ENCODE measurements around the gene AGMO. TPM values are rescaled to one million over a fixed set of nuclear protein-coding genes. Genes with fewer than 3 reads are reported as not detected.

The AGMO gene
- total and polyA plus RNA-seq, 2 donors, result 0.37 to 0.57 TPM

DNA sequence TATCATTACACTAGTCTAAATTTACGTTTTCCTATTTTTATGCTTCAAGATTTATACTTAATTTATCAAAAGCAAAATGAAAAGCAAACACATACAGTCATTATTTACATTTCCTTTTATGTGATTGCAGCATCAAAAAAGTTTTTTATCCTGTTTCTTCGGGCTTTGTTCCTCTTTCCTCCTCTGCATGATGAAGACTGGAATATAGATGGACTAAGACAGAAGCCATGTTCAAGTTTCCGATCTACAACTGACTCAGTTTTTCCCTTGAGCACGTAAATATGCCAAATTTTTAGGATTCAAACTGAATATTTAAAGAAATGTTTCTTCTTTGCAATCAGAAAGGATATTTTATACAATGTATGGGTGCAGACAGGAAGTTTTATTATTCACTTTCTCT, 385.7 kb downstream of the AGMO start:
- Histone ChIP-seq H3K4me3 (ENCODE audit: low read length in 2 of 2) (no peak overlapping the region), H3K27me3 (ENCODE audit: control insufficient read depth in 2 of 2, insufficient read depth in 1 of 2, low read length in 1 of 2) (no peaks in the 10 kb centered on the region), H3K27ac (ENCODE audit: low read depth in 1 of 2, low read length in 1 of 2) (no peak overlapping the region), H3K9me3 (ENCODE audit: control insufficient read depth in 2 of 2, insufficient read depth in 1 of 2, low read length in 1 of 2) (no peaks in the 10 kb centered on the region), H3K4me1 (ENCODE audit: control insufficient read depth in 2 of 2, insufficient read depth in 2 of 2, low read length in 2 of 2) (no peaks in the 10 kb centered on the region), H3K36me3 (ENCODE audit: control insufficient read depth in 2 of 2, insufficient read depth in 2 of 2, low read length in 1 of 2) (no peaks in the 10 kb centered on the region)
- DNase-seq (ENCODE audit: low read depth in 6 of 9, low spot score in 9 of 9), result no peak
- WGBS, result 67% methylated on average over 4 of the region's 4 CpGs

DNA sequence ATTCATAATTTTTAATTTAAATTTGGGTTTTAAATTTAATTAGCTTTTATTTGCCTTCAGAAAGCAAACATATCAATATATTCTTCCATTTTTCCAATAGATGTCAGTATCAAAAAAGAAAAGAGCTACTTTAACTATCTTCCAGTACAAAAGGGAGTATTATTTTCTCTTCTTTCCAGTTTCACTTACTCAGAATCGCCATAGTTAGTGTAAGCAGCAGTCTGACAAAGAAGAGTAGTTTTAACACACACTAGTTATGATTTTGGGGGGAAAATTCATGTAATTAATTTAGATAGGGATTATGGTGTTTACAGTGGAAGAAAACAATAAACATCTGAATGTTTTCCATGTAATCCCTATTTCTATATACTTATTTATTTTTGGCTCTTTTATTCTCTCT, 386.7 kb downstream of the AGMO start:
- Histone ChIP-seq H3K4me3 (ENCODE audit: low read length in 2 of 2) (no peak overlapping the region), H3K9me3 (ENCODE audit: control insufficient read depth in 2 of 2, insufficient read depth in 1 of 2, low read length in 1 of 2) (no peaks in the 10 kb centered on the region), H3K4me1 (ENCODE audit: control insufficient read depth in 2 of 2, insufficient read depth in 2 of 2, low read length in 2 of 2) (no peaks in the 10 kb centered on the region), H3K27ac (ENCODE audit: low read depth in 1 of 2, low read length in 1 of 2) (no peak overlapping the region), H3K27me3 (ENCODE audit: control insufficient read depth in 2 of 2, insufficient read depth in 1 of 2, low read length in 1 of 2) (no peaks in the 10 kb centered on the region), H3K36me3 (ENCODE audit: control insufficient read depth in 2 of 2, insufficient read depth in 2 of 2, low read length in 1 of 2) (no peaks in the 10 kb centered on the region)
- WGBS, result 85% methylated on average over 1 of the region's 1 CpG
- DNase-seq (ENCODE audit: low read depth in 6 of 9, low spot score in 9 of 9), result no peak

DNA sequence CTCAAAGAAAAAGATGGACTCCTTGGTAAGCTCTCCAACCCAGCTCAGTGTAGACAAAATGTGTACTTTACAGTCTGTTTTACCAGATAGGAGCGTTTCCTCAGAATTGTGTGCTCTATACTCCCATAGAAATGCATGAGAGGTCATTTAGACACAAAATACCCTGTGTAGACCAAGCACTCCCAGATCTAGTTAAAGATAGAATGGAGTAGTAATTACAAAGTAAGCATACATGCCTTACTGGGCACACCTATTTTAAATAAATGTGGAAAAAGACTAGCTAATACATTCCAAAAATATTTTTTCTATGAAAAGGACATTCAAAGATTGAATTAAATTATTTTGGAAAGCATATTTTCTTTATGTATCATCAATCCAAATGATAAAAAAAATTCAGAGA, 387.3 kb downstream of the AGMO start:
- no peak for DNase-seq (ENCODE audit: low read depth in 6 of 9, low spot score in 9 of 9)
- Histone ChIP-seq H3K4me3 (ENCODE audit: low read length in 2 of 2) (no peak overlapping the region), H3K36me3 (ENCODE audit: control insufficient read depth in 2 of 2, insufficient read depth in 2 of 2, low read length in 1 of 2) (no peaks in the 10 kb centered on the region), H3K27me3 (ENCODE audit: control insufficient read depth in 2 of 2, insufficient read depth in 1 of 2, low read length in 1 of 2) (no peaks in the 10 kb centered on the region), H3K27ac (ENCODE audit: low read depth in 1 of 2, low read length in 1 of 2) (no peak overlapping the region), H3K9me3 (ENCODE audit: control insufficient read depth in 2 of 2, insufficient read depth in 1 of 2, low read length in 1 of 2) (no peaks in the 10 kb centered on the region), H3K4me1 (ENCODE audit: control insufficient read depth in 2 of 2, insufficient read depth in 2 of 2, low read length in 2 of 2) (no peaks in the 10 kb centered on the region)
- 65% methylated on average over 1 of the region's 1 CpG for WGBS

DNA sequence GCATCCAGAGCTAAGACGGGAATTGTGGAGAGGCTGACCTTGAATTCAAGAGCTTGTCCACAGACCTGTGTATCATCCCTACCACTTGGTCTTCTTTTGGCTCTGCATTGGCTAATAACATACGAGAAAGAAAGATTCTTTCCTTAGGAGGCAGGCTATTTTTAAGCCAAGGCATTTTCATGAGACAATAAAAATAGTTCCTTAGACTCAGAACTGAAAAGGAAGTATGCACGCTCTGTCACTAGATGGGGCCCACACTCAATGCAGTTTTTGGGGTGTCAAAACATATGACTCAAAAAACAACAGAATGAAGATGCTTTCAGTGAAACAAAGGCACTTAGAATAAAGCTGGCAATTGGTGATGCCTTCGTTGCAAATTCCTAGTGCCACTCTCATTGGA, 393.3 kb downstream of the AGMO start:
- no peaks in the 10 kb centered on the region for H3K27me3 ChIP-seq (ENCODE audit: control insufficient read depth in 2 of 2, insufficient read depth in 1 of 2, low read length in 1 of 2)
- H3K36me3 ChIP-seq (ENCODE audit: control insufficient read depth in 2 of 2, insufficient read depth in 2 of 2, low read length in 1 of 2), result no peaks in the 10 kb centered on the region
- DNase-seq (ENCODE audit: low read depth in 6 of 9, low spot score in 9 of 9), result no peak
- WGBS, result 69% methylated on average over 4 of the region's 4 CpGs
- H3K27ac ChIP-seq (ENCODE audit: low read depth in 1 of 2, low read length in 1 of 2), result no peak overlapping the region
- H3K9me3 ChIP-seq (ENCODE audit: control insufficient read depth in 2 of 2, insufficient read depth in 1 of 2, low read length in 1 of 2), result no peaks in the 10 kb centered on the region
- no peak overlapping the region for H3K4me3 ChIP-seq (ENCODE audit: low read length in 2 of 2)
- H3K4me1 ChIP-seq (ENCODE audit: control insufficient read depth in 2 of 2, insufficient read depth in 2 of 2, low read length in 2 of 2), result no peaks in the 10 kb centered on the region

DNA sequence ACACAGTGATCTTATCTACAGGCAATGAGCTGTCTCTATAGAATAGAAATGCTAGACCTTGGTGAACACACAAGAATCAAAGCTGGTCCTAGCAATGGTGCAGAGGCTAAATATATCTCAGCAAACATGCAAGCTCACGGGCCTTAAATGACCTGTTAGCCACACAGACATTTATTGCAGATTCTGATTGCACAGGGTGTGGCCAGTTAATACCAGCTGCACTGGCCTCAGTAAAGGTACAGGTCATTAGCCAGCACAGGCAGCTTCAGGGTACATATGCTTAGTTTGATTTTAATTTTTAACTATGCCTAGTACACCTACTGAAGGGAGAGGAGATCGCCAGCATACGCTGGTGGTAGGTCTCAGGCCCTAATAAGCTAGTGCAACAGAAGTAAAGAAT, 393.9 kb downstream of the AGMO start:
- H3K4me3 ChIP-seq (ENCODE audit: low read length in 2 of 2), result no peak overlapping the region
- H3K4me1 ChIP-seq (ENCODE audit: control insufficient read depth in 2 of 2, insufficient read depth in 2 of 2, low read length in 2 of 2), result no peaks in the 10 kb centered on the region
- no peak overlapping the region for H3K27ac ChIP-seq (ENCODE audit: low read depth in 1 of 2, low read length in 1 of 2)
- no peaks in the 10 kb centered on the region for H3K9me3 ChIP-seq (ENCODE audit: control insufficient read depth in 2 of 2, insufficient read depth in 1 of 2, low read length in 1 of 2)
- no peak for DNase-seq (ENCODE audit: low read depth in 6 of 9, low spot score in 9 of 9)
- 90% methylated on average over 3 of the region's 3 CpGs for WGBS
- H3K27me3 ChIP-seq (ENCODE audit: control insufficient read depth in 2 of 2, insufficient read depth in 1 of 2, low read length in 1 of 2), result no peaks in the 10 kb centered on the region
- no peaks in the 10 kb centered on the region for H3K36me3 ChIP-seq (ENCODE audit: control insufficient read depth in 2 of 2, insufficient read depth in 2 of 2, low read length in 1 of 2)

DNA sequence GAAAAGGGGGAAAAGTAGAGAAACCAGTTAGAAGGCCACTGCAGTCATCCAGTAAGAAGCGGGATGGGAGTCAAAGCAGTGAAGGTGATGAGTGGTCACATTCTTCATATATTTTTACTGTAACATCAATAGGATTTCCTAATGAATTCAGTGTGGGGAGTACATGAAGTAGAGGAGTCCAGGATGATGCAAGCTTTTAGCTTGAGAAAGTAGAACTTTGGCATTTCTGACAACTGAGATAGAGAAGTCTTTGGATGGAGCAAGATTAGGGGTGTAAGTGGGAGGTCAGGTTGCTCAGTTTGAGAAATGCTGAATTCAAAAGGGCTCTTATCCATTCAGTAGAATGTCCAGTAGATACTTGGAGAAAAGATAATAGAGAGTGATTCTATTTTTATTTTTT, 395.2 kb downstream of the AGMO start:
- no peaks in the 10 kb centered on the region for H3K27me3 ChIP-seq (ENCODE audit: control insufficient read depth in 2 of 2, insufficient read depth in 1 of 2, low read length in 1 of 2)
- WGBS, result 98% methylated on average over 1 of the region's 1 CpG

DNA sequence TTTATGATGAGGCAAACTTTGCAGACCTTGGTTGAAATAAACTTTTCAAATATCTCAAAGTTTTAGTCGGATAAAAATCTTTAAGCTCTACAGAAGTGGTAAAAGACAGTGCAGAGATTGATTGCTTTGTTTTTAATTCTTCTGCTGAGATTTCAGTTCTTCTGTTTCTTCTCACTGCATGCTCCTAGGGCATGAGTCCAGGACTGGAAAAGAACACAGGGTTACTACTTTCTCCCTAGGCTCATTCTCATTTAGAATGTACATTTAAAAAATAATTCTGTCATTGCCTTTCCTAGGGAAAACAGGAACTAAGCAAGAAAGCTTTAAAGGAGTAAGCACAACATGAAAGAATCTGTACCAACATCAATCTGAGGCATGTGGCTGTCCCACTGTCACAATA, 402.6 kb downstream of the AGMO start:
- Histone ChIP-seq H3K36me3 (ENCODE audit: control insufficient read depth in 2 of 2, insufficient read depth in 2 of 2, low read length in 1 of 2) (no peaks in the 10 kb centered on the region), H3K4me1 (ENCODE audit: control insufficient read depth in 2 of 2, insufficient read depth in 2 of 2, low read length in 2 of 2) (no peaks in the 10 kb centered on the region), H3K27ac (ENCODE audit: low read depth in 1 of 2, low read length in 1 of 2) (no peak overlapping the region), H3K9me3 (ENCODE audit: control insufficient read depth in 2 of 2, insufficient read depth in 1 of 2, low read length in 1 of 2) (peaks cover 1 to 6% of the 10 kb centered on the region in 2 donors), H3K27me3 (ENCODE audit: control insufficient read depth in 2 of 2, insufficient read depth in 1 of 2, low read length in 1 of 2) (no peaks in the 10 kb centered on the region), H3K4me3 (ENCODE audit: low read length in 2 of 2) (no peak overlapping the region)
- DNase-seq (ENCODE audit: low read depth in 6 of 9, low spot score in 9 of 9), result no peak
- 61% methylated on average over 1 of the region's 1 CpG for WGBS

More for the DNA sequence above, 395.2 kb downstream of the AGMO start:
- H3K27ac ChIP-seq (ENCODE audit: low read depth in 1 of 2, low read length in 1 of 2), result no peak overlapping the region
- H3K4me1 ChIP-seq (ENCODE audit: control insufficient read depth in 2 of 2, insufficient read depth in 2 of 2, low read length in 2 of 2), result no peaks in the 10 kb centered on the region
- H3K4me3 ChIP-seq (ENCODE audit: low read length in 2 of 2), result no peak overlapping the region
- DNase-seq (ENCODE audit: low read depth in 6 of 9, low spot score in 9 of 9), result no peak
- H3K36me3 ChIP-seq (ENCODE audit: control insufficient read depth in 2 of 2, insufficient read depth in 2 of 2, low read length in 1 of 2), result no peaks in the 10 kb centered on the region
- H3K9me3 ChIP-seq (ENCODE audit: control insufficient read depth in 2 of 2, insufficient read depth in 1 of 2, low read length in 1 of 2), result no peaks in the 10 kb centered on the region

DNA sequence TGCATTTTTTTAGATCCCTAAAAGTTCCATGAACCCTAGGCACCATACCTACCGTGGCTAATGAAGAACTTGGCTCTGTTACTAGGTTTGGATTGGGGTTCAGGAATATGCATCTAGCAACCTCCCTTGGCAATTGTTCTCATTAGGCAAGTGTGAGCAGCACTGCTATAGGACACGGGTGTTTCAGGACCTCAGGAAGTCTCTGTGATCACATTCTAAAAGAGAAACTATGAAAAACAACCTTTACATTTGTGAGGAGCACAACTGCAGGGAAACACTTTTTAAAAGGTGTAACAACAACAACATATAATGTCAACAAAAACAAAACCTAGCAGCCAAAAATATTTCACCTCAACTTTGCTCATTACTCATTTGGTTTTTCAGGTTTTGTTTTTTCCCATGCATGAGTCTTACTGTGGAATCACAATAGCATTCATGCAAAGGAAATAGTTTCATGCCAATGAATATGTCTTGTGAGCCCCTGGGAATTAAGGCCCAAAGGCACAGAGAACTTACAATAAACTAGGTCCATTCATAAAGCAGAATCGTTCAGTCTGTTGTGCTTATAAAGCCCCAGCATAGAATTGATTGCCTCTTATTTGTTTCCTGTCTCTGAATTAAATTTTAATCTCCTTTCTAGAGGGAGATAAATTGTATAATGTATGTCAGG, 403.5 kb downstream of the AGMO start:
- H3K9me3 ChIP-seq (ENCODE audit: control insufficient read depth in 2 of 2, insufficient read depth in 1 of 2, low read length in 1 of 2), result peaks cover 1 to 6% of the 10 kb centered on the region in 2 donors
- no peak for DNase-seq (ENCODE audit: low read depth in 6 of 9, low spot score in 9 of 9)
- H3K36me3 ChIP-seq (ENCODE audit: control insufficient read depth in 2 of 2, insufficient read depth in 2 of 2, low read length in 1 of 2), result no peaks in the 10 kb centered on the region
- H3K27me3 ChIP-seq (ENCODE audit: control insufficient read depth in 2 of 2, insufficient read depth in 1 of 2, low read length in 1 of 2), result no peaks in the 10 kb centered on the region
- no peak overlapping the region for H3K4me3 ChIP-seq (ENCODE audit: low read length in 2 of 2)
- 62% methylated on average over 3 of the region's 3 CpGs for WGBS
- no peaks in the 10 kb centered on the region for H3K4me1 ChIP-seq (ENCODE audit: control insufficient read depth in 2 of 2, insufficient read depth in 2 of 2, low read length in 2 of 2)
- H3K27ac ChIP-seq (ENCODE audit: low read depth in 1 of 2, low read length in 1 of 2), result no peak overlapping the region

Measured in thymus (tissue), 11 donors.